ELF-1 (cell line): ENCODE measurements around the gene HOXA7.

Experiments used
- DNase-seq: peaks from one replicate; pipeline ENCODE4 v3.0.0-alpha.2; 2016; ENCODE audit warnings: low read depth, low spot score

Gene HOXA7

DNA sequence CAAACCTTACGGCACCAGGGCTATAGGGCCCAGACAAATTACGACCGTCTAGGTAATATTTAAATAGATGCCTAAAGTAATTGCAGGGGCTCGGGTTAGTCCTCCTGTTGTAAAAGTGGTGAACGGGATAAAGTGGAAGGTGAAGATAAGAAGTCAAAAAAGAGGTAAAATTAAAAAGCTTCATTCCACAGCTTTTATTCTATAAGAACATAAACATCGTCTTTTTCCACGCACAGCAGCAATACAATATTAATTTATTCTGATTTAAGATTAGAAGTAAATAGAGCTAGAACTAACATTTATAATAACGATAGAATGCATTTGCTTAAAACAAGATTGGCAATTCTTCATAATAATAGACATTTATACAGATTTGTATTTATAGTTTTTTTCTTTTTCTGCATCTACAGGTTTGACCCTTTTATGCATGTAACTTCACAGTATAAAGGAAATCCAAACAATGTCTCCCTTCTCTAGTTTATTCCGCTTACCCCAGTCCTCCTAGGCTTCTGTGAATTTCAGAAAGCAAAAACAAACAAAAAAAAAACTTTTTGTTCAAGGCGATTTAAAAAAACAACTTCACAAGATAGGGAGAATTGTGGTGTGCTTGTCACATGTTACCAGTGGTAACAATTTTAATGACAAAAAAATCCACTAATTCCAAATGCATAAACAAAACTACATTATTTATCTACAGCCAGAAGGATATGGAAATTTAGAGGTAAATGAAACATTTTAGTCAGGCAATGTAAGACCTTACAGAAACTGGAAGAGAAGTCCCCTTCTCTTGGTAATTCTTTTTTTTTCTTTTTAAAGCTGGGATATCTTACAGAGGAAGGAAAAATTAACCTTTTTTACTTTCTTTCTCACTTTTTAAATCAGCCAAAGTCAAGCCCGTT is 14.2 kb upstream of the HOXA7 start:
- DNase-seq, result no peak

DNA sequence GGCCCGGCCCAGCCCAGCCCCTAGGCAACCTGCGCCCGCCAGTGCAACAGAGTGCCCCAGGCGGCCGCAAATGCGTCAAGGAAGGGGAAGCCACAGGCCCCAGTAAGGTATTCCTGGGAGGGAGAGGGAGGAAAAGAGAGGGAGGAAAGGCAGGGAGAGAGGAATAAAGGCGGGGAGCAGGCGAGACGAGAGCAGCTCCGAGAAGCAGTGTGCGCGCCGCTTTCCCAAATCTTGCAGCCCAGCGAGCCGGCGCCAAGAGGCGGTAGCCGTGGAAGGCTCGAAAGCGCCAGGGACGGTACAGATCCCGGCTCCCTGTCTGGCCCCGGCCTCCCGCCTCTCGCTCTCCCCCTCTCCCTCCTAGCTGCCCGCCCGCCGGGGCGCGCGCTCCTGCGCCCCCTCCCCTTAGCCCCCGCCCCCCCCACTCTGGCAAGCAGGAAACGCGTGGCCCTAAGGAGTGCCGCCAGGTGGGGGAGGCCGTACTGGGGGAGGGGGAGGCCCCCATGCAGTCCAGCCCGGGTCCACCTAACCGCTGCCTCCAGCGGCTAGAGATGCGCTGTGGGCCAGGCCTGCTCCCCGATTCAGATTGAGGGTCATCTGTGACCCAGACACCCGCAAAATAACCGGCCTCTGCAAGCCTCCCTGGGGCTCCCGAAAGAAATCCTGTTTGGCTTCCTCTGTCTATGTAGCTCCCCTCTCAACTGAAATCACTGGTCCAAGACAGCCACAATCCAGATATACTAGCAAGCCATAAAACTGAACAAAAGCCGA is 13.4 kb upstream of the HOXA7 start:
- DNase-seq, result peak; percentile 70

DNA sequence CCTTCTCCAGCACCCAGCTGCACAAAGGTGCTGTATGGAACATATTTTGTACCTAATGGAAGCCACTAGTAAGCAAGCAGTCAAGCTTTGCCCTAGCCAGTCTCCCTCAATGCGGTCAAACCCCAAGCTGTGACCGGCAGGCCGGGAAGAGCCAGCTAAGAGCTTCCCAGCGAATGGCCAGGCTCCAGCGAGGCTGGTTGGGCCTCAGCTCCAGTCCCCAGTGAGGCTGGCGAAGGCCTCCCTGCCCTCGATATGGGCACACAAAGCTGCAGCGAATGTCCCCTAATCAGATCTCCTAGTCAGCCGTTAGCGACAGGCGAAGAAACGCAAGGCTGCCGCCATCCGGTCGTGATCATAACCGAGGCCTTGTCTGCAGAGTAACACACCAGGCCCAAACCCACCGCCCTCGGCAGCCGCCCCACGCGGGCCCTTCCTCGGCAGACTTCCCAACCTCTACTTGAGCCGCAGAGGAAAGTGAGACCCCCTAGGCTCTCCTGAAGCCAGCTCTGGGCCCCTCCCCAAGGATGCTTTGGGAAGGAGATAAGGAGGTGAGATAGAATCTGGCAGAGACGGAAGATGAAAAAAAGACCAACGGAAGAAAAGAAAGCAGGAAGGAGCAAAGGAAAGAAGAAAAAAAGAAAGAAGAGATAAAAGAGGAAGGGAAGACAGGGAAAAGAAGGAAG is 11.9 kb upstream of the HOXA7 start:
- DNase-seq, result peak; percentile 61

DNA sequence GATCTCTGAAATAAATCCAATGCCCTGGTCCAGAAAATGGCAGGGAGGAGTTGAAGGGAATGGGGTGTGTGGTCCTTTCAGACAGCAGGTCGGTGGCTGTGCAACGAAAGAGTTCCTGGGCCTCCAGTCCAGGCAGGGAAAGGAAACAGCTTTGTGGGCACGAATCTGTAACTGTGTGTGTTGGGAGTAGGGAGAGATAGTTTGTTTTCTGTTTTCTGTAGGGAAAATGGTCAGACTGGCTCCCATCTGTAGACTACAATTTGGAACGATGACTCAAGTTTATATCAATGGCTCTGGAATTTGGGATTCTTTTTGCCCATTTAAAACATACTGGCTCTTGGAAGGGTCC is 11.4 kb upstream of the HOXA7 start:
- no peak for DNase-seq

DNA sequence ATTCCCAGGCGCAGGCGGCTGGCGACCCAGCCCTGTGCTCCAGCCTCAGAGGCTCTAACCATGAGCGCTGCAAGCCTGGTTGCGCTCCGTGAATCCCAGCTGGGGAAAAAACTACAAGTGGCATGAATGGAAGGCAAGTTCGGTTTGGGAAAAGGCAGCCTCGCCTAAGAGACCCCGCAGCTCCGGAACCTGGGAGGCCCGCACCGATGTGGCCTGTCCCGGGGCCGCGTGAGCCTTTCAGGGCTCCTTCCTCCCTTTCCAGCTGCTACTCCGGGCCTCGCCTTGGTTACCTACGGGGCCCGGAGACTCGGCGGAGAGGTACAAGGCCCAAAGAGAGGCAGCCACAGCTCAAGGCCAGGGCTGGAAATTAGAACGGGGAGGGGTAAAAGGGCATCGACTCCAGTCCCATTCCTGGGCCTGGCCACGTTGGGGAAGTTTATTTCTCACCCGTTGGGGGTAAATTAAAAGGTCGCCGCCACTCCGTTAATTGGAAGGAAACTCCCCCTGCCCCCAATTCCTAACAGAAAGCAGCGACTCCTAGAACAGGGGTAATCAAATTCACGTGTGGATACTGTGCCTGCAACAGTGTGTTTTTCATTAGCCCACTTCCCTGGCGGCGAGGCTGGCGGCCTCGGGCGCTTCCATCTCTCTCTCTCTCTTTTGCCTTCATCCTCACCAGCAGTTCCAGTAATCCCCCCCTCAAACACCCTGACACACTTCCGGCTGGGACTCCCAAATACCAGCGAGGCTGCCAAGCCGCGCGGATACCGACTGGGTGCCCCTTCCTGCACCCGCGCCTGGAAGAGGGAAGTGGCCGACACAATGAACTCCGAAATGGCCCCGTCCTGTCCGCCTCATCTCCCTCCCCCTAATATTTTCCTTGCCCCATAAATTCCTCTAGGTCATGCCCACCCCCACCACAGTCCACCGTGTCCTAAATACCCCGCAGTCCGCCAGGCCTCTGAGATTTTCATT is 10.3 kb upstream of the HOXA7 start:
- peak; percentile 68 for DNase-seq

DNA sequence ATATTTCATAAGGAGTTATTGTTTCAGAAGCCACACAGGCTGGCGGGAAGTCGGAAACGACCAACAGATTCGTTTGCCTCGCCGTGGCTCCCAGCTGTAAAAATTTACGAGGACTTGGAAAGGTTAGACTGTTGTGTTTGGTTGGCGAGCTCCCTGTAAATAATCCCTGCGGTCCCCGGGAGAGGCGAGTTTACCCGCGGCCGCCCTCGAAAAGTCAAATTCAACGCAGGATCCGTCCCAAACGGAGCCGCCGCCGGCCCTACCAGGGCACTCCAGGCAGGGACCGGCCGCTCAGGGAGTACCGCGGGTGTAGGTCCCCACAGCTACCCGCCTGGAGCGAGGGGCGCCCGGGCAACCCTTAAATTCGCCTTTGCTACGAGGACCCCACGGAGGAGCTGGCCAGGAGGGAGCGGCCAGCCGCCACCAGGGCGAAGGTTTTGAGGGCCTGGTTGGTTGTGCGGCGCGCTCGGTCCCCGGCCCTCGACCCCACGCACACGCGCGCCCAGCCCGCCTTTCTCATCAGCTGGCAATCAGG is 9.6 kb upstream of the HOXA7 start:
- DNase-seq, result peak; percentile 44

DNA sequence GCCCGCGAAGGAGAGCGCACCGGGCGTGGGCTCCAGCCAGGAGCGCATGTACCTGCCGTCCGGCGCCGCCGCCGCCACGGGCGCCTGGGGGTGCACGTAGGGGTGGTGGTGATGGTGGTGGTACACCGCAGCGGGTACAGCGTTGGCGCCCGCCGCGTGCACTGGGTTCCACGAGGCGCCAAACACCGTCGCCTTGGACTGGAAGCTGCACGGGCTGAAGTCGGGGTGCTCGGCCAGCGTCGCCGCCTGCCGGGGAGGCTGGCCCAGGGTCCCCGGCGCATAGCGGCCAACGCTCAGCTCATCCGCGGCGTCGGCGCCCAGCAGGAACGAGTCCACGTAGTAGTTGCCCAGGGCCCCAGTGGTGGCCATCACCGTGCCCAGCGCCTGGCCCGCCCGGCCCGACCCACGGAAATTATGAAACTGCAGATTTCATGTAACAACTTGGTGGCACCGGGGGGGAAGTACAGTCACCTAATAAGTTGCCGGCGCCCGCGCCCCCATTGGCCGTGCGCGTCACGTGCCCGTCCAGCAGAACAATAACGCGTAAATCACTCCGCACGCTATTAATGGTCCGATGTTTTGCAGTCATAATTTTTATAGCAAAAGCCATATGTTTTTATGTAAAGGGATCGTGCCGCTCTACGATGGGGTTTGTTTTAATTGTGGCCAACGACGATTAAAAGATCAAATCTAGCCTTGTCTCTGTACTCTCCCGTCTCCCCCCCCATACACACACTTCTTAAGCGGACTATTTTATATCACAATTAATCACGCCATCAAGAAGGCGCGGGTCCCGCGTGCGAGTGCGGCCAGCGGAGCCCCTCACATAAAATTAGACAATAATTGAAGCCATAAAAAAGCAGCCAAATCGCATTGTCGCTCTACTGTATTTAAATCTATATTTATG is 8.9 kb upstream of the HOXA7 start, which contains the start of gene HOXA9:
TSS of gene HOXA9 (minus strand) at position 449 of the 907 bp plus-strand sequence. CDS start at position 369, 80 bp downstream.
- peak; percentile 61 for DNase-seq

DNA sequence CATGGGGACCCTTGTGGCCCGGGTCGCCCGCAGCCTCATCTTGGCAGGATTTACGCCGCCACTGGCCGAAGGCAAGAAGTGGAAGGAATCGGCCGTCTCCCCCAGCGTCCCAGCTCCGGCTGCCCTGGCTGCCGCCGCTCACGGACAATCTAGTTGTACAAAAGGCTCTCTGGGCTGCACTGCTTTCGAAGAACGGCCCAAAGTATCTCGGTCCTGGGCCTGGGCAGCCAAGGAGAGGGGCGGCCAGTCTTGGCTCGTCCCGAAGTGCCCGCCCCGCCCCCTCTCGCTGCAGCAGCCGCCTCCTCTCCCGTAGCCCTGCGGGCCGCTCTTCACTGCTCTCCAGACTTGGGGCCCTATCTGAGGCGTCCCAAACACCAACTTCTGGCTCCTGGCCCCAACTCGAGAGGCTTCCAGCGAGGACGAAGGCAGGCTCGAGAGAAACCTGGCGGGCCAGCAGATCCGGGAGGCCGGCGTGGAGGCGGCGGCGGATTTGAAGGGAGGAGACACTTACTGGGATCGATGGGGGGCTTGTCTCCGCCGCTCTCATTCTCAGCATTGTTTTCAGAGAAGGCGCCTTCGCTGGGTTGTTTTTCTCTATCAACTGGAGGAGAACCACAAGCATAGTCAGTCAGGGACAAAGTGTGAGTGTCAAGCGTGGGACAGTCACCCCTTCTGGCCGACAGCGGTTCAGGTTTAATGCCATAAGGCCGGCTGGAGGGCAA is 8.1 kb upstream of the HOXA7 start:
- DNase-seq, result peak; percentile 77

DNA sequence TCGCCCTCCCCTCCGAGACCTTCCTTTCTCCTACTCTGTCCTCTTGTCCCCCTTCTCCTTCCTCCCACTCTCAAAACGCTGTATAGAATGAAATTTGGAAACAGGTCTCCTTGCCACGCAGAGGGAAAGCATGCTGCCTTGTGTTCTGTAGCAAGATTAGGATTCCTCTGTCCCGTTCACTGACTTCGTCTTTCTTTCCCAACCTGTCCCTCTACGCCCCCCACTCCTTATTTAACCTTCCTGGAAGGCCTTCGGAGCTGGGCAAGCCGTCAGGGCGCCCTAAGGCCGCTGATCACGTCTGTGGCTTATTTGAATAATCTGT is 7.5 kb upstream of the HOXA7 start:
- no peak for DNase-seq

DNA sequence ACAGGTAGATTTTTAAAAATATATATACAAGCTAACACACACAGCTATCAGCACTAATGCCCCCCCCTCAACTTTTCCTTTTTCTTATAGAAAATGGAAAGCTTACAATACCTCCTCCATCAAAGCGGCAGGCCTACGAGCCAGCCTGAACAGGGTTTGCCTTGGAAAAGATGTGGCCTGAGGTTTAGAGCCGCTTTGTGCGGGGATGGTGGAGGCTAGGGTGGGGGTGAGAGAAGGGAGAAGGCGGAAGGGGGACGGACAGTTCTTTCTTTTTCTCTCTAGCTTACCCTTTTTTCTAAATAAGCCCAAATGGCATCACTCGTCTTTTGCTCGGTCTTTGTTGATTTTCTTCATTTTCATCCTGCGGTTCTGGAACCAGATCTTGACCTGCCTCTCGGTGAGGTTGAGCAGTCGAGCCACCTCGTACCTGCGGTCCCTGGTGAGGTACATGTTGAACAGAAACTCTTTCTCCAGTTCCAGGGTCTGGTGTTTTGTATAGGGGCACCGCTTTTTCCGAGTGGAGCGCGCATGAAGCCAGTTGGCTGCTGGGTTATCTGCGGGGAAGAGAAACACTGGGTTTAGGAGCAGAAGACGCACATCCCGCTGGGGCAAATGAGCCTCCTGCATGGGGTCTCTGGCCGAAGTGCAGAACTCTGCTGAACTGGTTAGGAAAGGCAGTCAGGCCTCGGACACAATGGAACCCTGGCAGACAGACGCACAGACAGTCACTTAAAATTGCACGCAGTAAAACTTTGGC is 7.0 kb upstream of the HOXA7 start:
- no peak for DNase-seq

DNA sequence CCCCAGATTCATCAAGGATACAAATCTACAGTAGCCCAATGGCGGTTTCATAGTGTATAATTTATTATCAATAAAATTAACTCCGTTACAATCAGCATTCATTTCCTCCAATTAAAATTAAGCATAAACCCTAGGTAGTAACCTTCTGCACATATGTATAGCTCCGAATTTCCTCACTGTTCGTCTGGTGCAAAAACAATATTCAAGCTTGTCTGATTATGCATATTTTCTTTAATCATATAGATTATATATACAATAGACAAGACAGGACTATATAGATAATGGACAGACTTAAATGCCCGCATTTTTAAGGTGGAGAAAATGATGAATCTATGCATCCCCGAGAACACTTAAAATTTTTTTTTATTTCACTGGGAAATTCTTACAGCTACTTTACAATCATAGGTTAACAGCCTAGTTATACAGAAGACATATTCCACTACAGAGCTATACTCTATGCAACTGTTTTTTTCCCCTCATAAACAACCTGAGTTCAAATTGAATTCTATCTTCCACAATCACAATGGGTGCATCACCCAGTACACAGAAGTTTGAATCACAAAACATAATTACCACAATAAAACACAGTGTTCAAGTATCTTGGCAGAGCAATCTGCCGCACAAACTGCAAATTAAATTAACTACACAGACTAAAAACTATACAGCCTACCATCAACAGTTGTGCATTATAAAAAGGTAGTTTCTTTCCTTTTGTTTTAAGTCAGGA is 6.2 kb upstream of the HOXA7 start:
- no peak for DNase-seq

DNA sequence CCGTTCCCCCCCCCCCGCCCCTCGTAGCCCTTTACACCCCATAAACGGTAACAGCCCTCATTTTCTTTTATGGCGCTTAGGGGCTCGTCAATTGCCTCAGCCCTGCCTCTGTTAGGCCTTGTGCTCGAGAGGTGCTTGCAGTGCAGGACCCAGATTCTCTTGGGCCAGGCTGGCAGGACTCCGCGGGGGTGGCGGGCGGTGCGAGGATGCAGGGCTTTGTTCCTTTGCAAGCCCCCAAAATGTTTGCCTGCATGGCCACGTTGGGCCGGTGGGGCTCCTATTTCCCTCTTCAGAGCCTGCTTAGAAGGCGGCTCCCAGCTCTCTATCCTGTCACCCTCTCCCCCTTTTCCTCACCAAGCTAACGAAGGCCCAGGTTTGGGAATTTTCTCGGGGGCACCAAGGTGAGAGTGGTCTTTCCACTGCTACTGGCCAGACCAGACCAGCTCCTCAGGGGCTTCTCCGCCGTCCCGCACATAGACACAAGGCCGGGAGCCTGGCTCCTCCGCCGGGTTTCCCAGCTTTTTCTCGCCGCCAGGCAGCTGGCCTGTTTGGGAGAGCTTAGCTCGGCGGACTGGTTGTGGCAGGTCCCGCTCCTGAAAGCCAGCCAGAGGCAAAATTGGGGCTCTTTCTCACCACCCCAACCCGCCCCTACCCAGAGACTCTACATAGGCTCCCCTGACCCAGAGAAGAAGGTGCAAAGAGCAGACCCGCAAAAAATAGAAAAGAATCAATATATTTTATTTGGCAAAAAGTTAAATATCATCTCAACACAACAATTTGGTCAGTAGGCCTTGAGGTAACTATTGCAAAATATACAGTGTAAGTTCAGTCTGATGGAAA is 5.5 kb upstream of the HOXA7 start:
- DNase-seq, result peak; percentile 78

DNA sequence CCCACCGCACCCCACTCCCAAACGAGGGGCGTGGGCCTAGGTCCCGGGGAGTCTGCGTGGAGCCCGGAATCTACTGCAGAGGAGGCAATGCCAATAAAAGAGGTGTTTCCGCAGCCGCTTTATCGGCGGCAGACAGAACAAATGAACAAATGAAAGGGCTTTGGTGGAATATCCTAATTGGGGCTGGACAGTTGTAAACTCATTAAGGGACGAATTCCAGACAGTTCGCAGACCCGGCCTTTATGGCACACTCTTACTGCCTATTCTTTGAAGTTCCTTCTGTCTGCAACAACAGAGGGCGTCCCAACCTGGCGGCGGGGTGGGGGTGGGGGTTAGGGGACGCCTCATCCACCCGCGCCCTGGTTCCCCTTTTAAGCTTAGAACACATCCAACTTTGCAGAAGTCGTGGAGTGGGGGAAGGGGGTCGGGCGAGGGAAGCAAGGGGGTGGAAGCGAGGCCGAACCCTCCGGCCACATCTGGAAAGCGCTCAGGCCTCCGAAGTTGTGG is 4.8 kb upstream of the HOXA7 start:
- DNase-seq, result no peak

DNA sequence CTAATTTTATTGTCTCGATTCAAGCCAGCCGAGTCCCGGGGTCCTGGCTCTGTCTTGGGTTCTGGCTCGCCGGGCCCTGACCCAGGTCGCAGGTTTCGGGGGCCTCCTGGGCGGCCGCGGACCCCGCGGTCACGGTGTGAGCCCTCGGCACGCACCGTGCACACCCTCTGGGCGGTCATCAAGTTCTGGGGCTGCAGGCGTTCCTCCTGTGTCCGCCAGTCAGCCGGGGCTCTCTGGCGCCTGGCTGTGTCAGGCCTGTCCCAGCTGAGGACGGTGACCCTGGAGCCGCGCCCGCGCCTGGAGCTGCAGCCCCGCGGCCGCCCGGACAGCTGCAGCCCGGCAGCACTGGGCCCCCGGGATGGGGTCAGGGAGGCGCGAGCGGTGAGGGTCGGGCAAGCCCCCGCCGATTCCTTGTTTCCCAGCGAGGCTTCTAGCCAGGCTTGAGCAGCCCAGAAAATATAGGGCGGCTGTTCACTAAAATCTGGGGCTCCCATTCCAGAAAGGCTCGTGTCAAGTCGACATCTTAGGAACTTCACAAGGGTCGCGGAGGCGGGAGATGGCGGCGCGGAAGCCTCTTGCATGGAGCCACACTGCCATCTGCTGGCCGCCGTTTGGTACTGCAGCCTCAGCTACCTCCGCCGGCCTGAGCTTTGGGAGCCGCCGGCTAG is 4.2 kb upstream of the HOXA7 start:
- peak; percentile 96 for DNase-seq

DNA sequence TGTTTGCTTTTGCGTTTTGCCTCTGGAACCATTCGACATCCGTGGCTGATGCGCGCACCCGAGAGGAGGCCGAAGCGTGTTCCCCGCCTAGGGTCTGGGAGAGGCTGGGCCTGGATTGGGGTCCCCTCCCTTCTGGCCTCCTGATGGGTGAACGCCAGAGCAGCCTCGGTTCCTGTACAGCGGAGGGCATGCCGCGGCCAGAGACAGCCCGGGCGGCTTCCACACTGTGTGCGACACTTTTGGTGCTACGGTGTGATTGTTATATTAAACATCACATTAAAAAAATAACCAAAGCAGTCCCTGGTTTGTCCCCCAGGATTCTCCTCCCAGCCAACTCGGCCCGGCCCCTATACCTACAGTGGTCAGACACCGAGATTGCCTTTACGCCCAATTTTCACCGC is 3.7 kb upstream of the HOXA7 start:
- no peak for DNase-seq
